Cardiac fibroblast (primary cell): ENCODE data around the gene HMG20A.

Experiments
- DNase-seq, 2 donors: peaks; one replicate each; pipeline versions ENCODE4 v3.0.0 to v3.0.0-alpha.2; 2010; ENCODE audit warnings: low read depth in 2 of 2
- H3K4me3 ChIP-seq, 2 donors: replicated peaks in 1 of 2; 1 replicate in 1 of 2; 2 replicates in 1 of 2; pipeline ENCODE4 v1.5.1; 2011; ENCODE audit warnings: low read depth in 2 of 2, low read length in 2 of 2, mild to moderate bottlenecking in 2 of 2, moderate library complexity in 1 of 2
- TF ChIP-seq, protein P1 (sequence below): IDR thresholded peaks from one replicate; pipeline ENCODE4 v1.5.1; 2011; ENCODE audit warnings: low read depth, mild to moderate bottlenecking, low read length, inconsistent platforms

The HMG20A gene

GRCh38 chr15:77487469-77487842 lies 66.8 kb downstream of the HMG20A start:
- TF ChIP-seq, protein P1, sequence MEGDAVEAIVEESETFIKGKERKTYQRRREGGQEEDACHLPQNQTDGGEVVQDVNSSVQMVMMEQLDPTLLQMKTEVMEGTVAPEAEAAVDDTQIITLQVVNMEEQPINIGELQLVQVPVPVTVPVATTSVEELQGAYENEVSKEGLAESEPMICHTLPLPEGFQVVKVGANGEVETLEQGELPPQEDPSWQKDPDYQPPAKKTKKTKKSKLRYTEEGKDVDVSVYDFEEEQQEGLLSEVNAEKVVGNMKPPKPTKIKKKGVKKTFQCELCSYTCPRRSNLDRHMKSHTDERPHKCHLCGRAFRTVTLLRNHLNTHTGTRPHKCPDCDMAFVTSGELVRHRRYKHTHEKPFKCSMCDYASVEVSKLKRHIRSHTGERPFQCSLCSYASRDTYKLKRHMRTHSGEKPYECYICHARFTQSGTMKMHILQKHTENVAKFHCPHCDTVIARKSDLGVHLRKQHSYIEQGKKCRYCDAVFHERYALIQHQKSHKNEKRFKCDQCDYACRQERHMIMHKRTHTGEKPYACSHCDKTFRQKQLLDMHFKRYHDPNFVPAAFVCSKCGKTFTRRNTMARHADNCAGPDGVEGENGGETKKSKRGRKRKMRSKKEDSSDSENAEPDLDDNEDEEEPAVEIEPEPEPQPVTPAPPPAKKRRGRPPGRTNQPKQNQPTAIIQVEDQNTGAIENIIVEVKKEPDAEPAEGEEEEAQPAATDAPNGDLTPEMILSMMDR, result no peak
- H3K4me3 ChIP-seq, result no peak overlapping the region
- DNase-seq, result no peak

DNA sequence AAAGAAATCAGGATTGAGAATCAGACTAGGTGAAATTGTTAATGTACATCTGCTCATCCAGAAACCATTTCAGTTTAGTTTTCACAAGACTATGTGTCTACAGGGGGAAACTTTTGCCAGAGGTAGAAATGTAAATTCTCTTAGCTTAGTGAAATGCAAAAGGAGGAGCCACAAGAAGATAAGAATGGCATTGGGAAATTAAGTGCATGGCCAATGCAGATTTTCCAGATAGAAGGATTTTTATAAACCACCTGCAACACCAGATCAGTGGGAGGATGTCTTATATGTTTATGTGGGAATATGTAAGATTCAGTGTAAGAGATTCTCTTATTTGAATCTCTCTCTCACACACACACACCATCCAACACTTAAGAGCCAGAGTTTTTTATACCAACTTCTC lies 67.2 kb downstream of the HMG20A start:
- DNase-seq, result no peak
- TF ChIP-seq, protein P1, result no peak

DNA sequence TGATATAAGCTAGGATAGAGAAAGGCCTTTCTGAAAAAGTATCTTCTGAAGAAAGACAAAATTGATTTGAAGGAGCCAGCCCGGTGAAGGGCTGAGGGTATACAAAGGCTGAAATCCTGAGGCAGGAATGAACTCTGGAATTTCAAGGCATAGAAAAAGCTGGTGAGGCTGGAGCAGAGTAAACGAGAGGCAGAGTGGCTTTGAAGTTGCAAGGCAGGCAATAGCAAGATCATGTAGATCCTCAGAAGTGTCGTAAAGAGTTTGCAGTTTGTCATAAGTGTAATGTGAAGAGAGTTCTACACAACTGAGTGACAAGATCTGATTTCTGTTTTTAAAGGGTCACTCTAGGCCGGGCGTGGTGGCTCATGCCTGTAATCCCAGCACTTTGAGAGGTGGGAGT lies 69.0 kb downstream of the HMG20A start:
- H3K4me3 ChIP-seq, result no peak overlapping the region
- DNase-seq, result no peak
- TF ChIP-seq, protein P1, result no peak

More for the DNA sequence above, 67.2 kb downstream of the HMG20A start:
- no peak overlapping the region for H3K4me3 ChIP-seq

DNA sequence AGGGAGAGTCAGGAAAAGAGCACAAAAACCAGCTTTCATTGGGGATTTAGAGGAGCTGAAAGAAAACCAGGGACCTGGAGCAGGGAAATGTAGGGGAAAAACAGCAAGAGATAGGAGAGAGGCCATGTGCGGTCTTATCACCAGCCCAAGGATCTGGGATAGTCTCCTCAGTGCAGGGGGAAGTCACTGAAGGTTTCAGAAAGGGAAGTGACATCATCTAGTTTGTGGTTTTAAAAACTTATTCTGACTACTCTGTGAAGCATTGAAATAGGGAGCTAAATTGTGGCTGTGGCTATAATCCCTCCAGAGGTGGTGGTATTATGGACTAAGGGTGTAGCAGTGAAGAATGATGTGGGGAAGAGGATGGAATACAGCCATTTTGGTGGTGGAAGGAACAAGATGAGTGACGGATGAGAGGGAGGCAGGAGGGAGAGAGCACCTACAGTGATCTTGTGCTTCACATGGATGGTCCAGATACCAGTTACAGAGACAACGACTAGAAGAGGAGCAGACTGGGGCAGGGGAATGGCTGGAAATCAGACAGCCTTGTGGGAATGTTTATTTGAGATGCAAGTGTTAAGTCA lies 72.7 kb downstream of the HMG20A start:
- no peak overlapping the region for H3K4me3 ChIP-seq
- TF ChIP-seq, protein P1, result no peak
- DNase-seq, result peak in 1 of 2 donors; percentile 53

GRCh38 chr15:77494073-77494867 lies 73.6 kb downstream of the HMG20A start:
- no peak overlapping the region for H3K4me3 ChIP-seq
- peak in 1 of 2 donors; percentile 35 for DNase-seq
- TF ChIP-seq, protein P1, result no peak

GRCh38 chr15:77494964-77495363 lies 74.3 kb downstream of the HMG20A start:
- H3K4me3 ChIP-seq, result no peak overlapping the region
- DNase-seq, result no peak
- TF ChIP-seq, protein P1, result no peak
